Brain microvascular endothelial cell (primary cell): ENCODE measurements around the gene SNPH.

Experiments
- DNase-seq: peaks from one replicate; pipeline ENCODE4 v3.0.0-alpha.2; 2020
- H3K27ac ChIP-seq: fragments of 250-450 bp; sonication (Bioruptor Pico); 2 replicates; pipeline ENCODE4 v1.5.1; 2020; ENCODE audit warnings: mild to moderate bottlenecking, moderate library complexity
- H3K27me3 ChIP-seq: fragments of 250-450 bp; sonication (Bioruptor Pico); replicated peaks from 2 replicates; pipeline ENCODE4 v1.5.1; 2020; ENCODE audit warnings: mild to moderate bottlenecking
- H3K36me3 ChIP-seq: fragments of 250-450 bp; sonication (Bioruptor Pico); replicated peaks from 2 replicates; pipeline ENCODE4 v1.5.1; 2020; ENCODE audit warnings: mild to moderate bottlenecking
- H3K4me3 ChIP-seq: 2 replicates; pipeline ENCODE4 v1.5.1; 2011; ENCODE audit warnings: low read depth, mild to moderate bottlenecking, control low read depth, low read length, moderate library complexity
- in situ Hi-C: cut with HindIII; loops from 2 replicates; pipeline ENCODE4 v1.10.0; 2017; ENCODE audit warnings: low sequenced_read_pairs, low pct_ligation_motif_present
- TF ChIP-seq, protein P1 (sequence below): IDR thresholded peaks from 2 replicates; pipeline ENCODE4 v1.5.1; 2011; ENCODE audit warnings: low read depth, mild to moderate bottlenecking, moderate library complexity, low read length, control low read depth, inconsistent platforms; ENCODE audit errors: missing control alignments

The SNPH gene

GRCh38 chr20:1225783-1226654, 40.1 kb upstream of the SNPH start, which contains the start of gene RAD21L1:
Gene RAD21L1, plus strand, starts transcription at chr20:1226044. Its CDS starts 2,410 bp downstream, at chr20:1228454.
- peak; percentile 58 for DNase-seq
- TF ChIP-seq, protein P1, sequence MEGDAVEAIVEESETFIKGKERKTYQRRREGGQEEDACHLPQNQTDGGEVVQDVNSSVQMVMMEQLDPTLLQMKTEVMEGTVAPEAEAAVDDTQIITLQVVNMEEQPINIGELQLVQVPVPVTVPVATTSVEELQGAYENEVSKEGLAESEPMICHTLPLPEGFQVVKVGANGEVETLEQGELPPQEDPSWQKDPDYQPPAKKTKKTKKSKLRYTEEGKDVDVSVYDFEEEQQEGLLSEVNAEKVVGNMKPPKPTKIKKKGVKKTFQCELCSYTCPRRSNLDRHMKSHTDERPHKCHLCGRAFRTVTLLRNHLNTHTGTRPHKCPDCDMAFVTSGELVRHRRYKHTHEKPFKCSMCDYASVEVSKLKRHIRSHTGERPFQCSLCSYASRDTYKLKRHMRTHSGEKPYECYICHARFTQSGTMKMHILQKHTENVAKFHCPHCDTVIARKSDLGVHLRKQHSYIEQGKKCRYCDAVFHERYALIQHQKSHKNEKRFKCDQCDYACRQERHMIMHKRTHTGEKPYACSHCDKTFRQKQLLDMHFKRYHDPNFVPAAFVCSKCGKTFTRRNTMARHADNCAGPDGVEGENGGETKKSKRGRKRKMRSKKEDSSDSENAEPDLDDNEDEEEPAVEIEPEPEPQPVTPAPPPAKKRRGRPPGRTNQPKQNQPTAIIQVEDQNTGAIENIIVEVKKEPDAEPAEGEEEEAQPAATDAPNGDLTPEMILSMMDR = no peak
- in situ Hi-C loops = no loop called here
- H3K27me3 ChIP-seq = peaks cover 2% of the 10 kb centered on the region
- no peaks in the 10 kb centered on the region for H3K36me3 ChIP-seq
- no peak within 1 kb of the TSS for H3K27ac ChIP-seq
- peak within 1 kb of the TSS; percentile 62 for H3K4me3 ChIP-seq

DNA sequence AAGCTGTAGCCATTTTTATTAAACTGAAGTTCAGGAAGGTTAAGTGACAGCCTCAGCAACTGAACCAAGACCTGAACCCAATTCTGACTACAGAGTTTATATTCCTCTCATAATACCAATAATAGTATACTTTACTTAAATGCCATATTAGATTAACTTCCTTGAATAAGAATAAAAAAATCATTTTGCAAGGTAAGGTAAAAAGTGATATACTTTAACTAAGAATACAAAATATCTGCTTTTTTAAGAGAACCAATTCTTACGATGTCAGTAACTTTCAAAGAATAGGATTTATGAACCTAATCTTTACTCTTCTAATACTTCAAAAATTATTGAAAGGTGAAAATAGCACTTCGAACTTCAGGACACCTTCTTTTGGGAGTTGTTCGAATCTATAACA, 36.6 kb upstream of the SNPH start:
- no peak for DNase-seq

GRCh38 chr20:1232286-1233111, 33.6 kb upstream of the SNPH start:
- TF ChIP-seq, protein P1 = no peak
- DNase-seq = no peak
- no peaks in the 10 kb centered on the region for H3K36me3 ChIP-seq
- no peaks in the 10 kb centered on the region for H3K27me3 ChIP-seq
- no peak overlapping the region for H3K4me3 ChIP-seq
- H3K27ac ChIP-seq = no peak overlapping the region
- in situ Hi-C loops = no loop called here

More for the DNA sequence above, 36.6 kb upstream of the SNPH start:
- in situ Hi-C loops = no loop called here
- no peak overlapping the region for H3K4me3 ChIP-seq
- TF ChIP-seq, protein P1 = no peak
- H3K27ac ChIP-seq = no peak overlapping the region
- H3K36me3 ChIP-seq = no peaks in the 10 kb centered on the region
- peaks cover 2% of the 10 kb centered on the region for H3K27me3 ChIP-seq

DNA sequence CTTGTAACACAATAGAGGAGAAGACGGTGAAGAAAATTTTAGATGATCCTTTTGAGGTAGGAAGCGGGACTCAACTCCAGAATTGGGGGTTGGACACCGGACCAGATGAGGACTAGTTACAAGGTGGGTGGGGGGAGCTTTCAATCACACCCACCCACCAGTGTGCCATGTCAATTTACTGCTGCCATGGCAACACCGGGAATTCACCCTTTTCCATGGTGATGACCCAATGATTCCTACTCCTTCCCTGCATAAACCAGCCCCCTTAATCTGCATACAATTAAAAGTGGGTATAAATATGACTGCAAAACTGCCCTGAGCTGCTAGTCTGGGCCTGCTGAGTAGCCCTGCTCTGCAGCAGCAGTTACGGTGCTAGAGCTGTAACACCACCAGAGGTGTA, 25.5 kb upstream of the SNPH start:
- no peak overlapping the region for H3K4me3 ChIP-seq
- in situ Hi-C loops = no loop called here
- no peaks in the 10 kb centered on the region for H3K36me3 ChIP-seq
- no peaks in the 10 kb centered on the region for H3K27me3 ChIP-seq
- no peak overlapping the region for H3K27ac ChIP-seq
- TF ChIP-seq, protein P1 = no peak
- DNase-seq = no peak

- in situ Hi-C loops = no loop called here
- no peak for DNase-seq
- H3K36me3 ChIP-seq = no peaks in the 10 kb centered on the region
- TF ChIP-seq, protein P1 = no peak
- H3K4me3 ChIP-seq = no peak overlapping the region
- H3K27ac ChIP-seq = no peak overlapping the region
- no peaks in the 10 kb centered on the region for H3K27me3 ChIP-seq
Measured at GRCh38 chr20:1241456-1241855, 24.6 kb upstream of the SNPH start.
